GM12891 (cell line): ENCODE data around the gene MX1.

Experiments used
- POLR2A ChIP-seq: IDR thresholded peaks from 2 replicates; pipeline ENCODE4 v1.6.1; 2011; ENCODE audit warnings: low read depth, low read length, control low read depth
- SPI1 ChIP-seq: IDR thresholded peaks from 2 replicates; pipeline ENCODE4 v1.6.1; 2011; ENCODE audit warnings: low read depth, low read length, control low read depth

- TF ChIP-seq POLR2A = no peak; the same call in 1 of the 2 replicates
- no peak for TF ChIP-seq SPI1
These were observed 32.5 kb downstream of the MX1 start for GRCh38 chr21:41458559-41458958.
